Measurements from ENCODE around the gene NDP. TPM values are rescaled to one million over a fixed set of nuclear protein-coding genes. Genes with fewer than 3 reads are reported as not detected.

Gene NDP, protein sequence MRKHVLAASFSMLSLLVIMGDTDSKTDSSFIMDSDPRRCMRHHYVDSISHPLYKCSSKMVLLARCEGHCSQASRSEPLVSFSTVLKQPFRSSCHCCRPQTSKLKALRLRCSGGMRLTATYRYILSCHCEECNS
- total RNA-seq: not detected in 2 replicates

DNA sequence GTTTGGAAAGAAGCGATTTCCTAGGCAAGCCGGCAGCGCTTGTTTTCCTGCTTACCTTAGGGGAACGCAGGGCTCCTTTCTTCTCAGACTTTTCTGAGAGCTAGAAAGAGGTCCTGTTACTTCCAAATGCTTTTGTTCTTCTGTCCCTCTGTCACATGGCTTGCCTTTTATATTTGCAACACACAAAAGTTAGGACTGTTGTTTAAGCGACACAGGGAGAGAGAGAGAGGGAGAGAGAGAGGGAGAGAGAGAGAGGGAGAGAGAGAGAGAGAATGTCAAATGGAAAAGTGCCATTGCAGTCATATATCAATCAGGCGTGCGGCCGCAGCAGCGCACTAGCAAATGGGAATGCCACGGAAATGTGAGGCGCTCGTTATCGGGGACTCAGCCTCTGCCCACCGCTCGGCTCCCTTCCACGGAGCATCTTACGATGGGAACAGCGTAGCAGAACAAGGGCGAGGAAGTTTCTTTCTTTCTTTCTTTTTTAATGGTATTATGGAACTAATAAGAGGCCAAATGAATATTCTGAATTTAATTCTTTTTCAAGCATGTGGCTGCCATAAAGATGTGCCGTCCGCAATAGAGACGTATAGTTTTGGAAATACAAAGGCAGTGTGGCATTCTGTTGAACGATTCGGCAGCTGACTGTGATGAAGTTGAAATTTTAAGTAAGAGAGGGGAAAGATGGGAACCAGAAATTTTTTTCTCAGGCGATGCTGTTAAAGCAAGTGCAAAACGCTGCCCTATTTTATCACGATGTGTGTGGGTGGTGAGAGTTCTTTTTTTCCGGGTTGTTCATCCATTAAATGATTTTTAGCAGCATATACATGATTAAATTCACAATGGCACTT, at the start of gene NDP:
TSS of gene NDP (minus strand) at position 142 of the 851 bp plus-strand sequence. CDS start 14,745 bp downstream, outside the sequence.

Other genes with a start within 250 kb of the NDP start
- gene MAOB, start 90.9 kb downstream of the NDP start, total RNA-seq: not detected in 2 replicates

All from hair follicular keratinocyte (primary cell).